ENCODE results near the gene FAM78A. TPM values are rescaled to one million over a fixed set of nuclear protein-coding genes. Genes with fewer than 3 reads are reported as not detected.
A peak's percentile ranks its signal among the peaks of the same experiment; 100 is the strongest.

FAM78A gene
- total RNA-seq, 2 donors from 2014 or later, result 38.0 to 42.3 TPM

- Mint-ChIP-seq H3K36me3 (ENCODE audit: insufficient read depth in 2 of 2) (peaks cover 2% of the 10 kb centered on the region in 2 donors), H3K4me3 (peak overlapping the region; percentile 42 to 66), H3K27me3 (ENCODE audit: low read depth) (peaks cover 17% of the 10 kb centered on the region), H3K9me3 (no peaks in the 10 kb centered on the region), H3K27ac (no peak overlapping the region), H3K4me1 (ENCODE audit: low read depth) (peaks cover 24% of the 10 kb centered on the region)
- ATAC-seq (replicated peaks in 1 of 2) (no peak), DNase-seq (no peak)
Observed at GRCh38 chr9:131282175-131282574, 5.9 kb upstream of the FAM78A start.

GRCh38 chr9:131281119-131281965 lies 5.0 kb upstream of the FAM78A start:
- H3K4me3 Mint-ChIP-seq, result peak overlapping the region; percentile 19 to 66
- H3K4me1 Mint-ChIP-seq (ENCODE audit: low read depth), result peaks cover 24% of the 10 kb centered on the region
- H3K36me3 Mint-ChIP-seq (ENCODE audit: insufficient read depth in 2 of 2), result peaks cover 2% of the 10 kb centered on the region in 2 donors
- ATAC-seq (replicated peaks in 1 of 2) (no peak), DNase-seq (no peak)
- H3K9me3 Mint-ChIP-seq, result no peaks in the 10 kb centered on the region
- H3K27ac Mint-ChIP-seq, result no peak overlapping the region
- H3K27me3 Mint-ChIP-seq (ENCODE audit: low read depth), result peaks cover 17% of the 10 kb centered on the region

GRCh38 chr9:131280660-131281059 lies 4.3 kb upstream of the FAM78A start:
- ATAC-seq (replicated peaks in 1 of 2), result no peak
- H3K27ac Mint-ChIP-seq, result no peak overlapping the region
- H3K36me3 Mint-ChIP-seq (ENCODE audit: insufficient read depth in 2 of 2), result peaks cover 4 to 9% of the 10 kb centered on the region in 2 donors
- peaks cover 17% of the 10 kb centered on the region for H3K27me3 Mint-ChIP-seq (ENCODE audit: low read depth)
- no peaks in the 10 kb centered on the region for H3K9me3 Mint-ChIP-seq
- H3K4me3 Mint-ChIP-seq, result no peak overlapping the region
- peaks cover 24% of the 10 kb centered on the region for H3K4me1 Mint-ChIP-seq (ENCODE audit: low read depth)
- no peak for DNase-seq

GRCh38 chr9:131279863-131280570 lies 3.7 kb upstream of the FAM78A start:
- Mint-ChIP-seq H3K27me3 (ENCODE audit: low read depth) (peaks cover 17% of the 10 kb centered on the region), H3K9me3 (no peaks in the 10 kb centered on the region), H3K27ac (no peak overlapping the region), H3K4me3 (no peak overlapping the region), H3K36me3 (ENCODE audit: insufficient read depth in 2 of 2) (peaks cover 9 to 16% of the 10 kb centered on the region in 2 donors), H3K4me1 (ENCODE audit: low read depth) (peaks cover 24% of the 10 kb centered on the region)
- DNase-seq, result no peak
- ATAC-seq (replicated peaks in 1 of 2), result no peak

- peak overlapping the region in 1 of 2 donors; percentile 73 for H3K4me3 Mint-ChIP-seq
- H3K9me3 Mint-ChIP-seq, result no peaks in the 10 kb centered on the region
- H3K27ac Mint-ChIP-seq, result no peak overlapping the region
- H3K4me1 Mint-ChIP-seq (ENCODE audit: low read depth), result peaks cover 24% of the 10 kb centered on the region
- H3K27me3 Mint-ChIP-seq (ENCODE audit: low read depth), result peaks cover 17% of the 10 kb centered on the region
- ATAC-seq (replicated peaks in 1 of 2) (no peak), DNase-seq (no peak)
- H3K36me3 Mint-ChIP-seq (ENCODE audit: insufficient read depth in 2 of 2), result peaks cover 14 to 19% of the 10 kb centered on the region in 2 donors
Observed at GRCh38 chr9:131279196-131279862, 3.0 kb upstream of the FAM78A start.

GRCh38 chr9:131278702-131279111 lies 2.4 kb upstream of the FAM78A start:
- no peaks in the 10 kb centered on the region for H3K9me3 Mint-ChIP-seq
- peaks cover 24% of the 10 kb centered on the region for H3K4me1 Mint-ChIP-seq (ENCODE audit: low read depth)
- peaks cover 17% of the 10 kb centered on the region for H3K27me3 Mint-ChIP-seq (ENCODE audit: low read depth)
- ATAC-seq (replicated peaks in 1 of 2), result no peak
- peaks cover 14 to 22% of the 10 kb centered on the region in 2 donors for H3K36me3 Mint-ChIP-seq (ENCODE audit: insufficient read depth in 2 of 2)
- DNase-seq, result peak in 1 of 2 donors; percentile 39
- no peak overlapping the region for H3K27ac Mint-ChIP-seq
- peak overlapping the region; percentile 73 to 86 for H3K4me3 Mint-ChIP-seq

- ATAC-seq (replicated peaks in 1 of 2) (peak; percentile 46 to 47), DNase-seq (peak; percentile 72 to 73)
- Mint-ChIP-seq H3K27me3 (ENCODE audit: low read depth) (peaks cover 17% of the 10 kb centered on the region), H3K4me1 (ENCODE audit: low read depth) (peaks cover 25% of the 10 kb centered on the region), H3K36me3 (ENCODE audit: insufficient read depth in 2 of 2) (peaks cover 14 to 27% of the 10 kb centered on the region in 2 donors), H3K27ac (peak overlapping the region; percentile 4), H3K4me3 (peak overlapping the region; percentile 73 to 86), H3K9me3 (no peaks in the 10 kb centered on the region)
Observed at GRCh38 chr9:131277910-131278701, 1.8 kb upstream of the FAM78A start.

GRCh38 chr9:131277287-131277909 lies 1.1 kb upstream of the FAM78A start:
- ATAC-seq (replicated peaks in 1 of 2) (peak; percentile 4 to 12), DNase-seq (peak; percentile 34 to 55)
- peaks cover 14 to 27% of the 10 kb centered on the region in 2 donors for H3K36me3 Mint-ChIP-seq (ENCODE audit: insufficient read depth in 2 of 2)

GRCh38 chr9:131276891-131277286 lies 579 bp upstream of the FAM78A start:
- Mint-ChIP-seq H3K4me3 (peak overlapping the region in 1 of 2 donors; percentile 59), H3K4me1 (ENCODE audit: low read depth) (peaks cover 30% of the 10 kb centered on the region), H3K9me3 (no peaks in the 10 kb centered on the region), H3K27me3 (ENCODE audit: low read depth) (peaks cover 11% of the 10 kb centered on the region), H3K27ac (no peak overlapping the region), H3K36me3 (ENCODE audit: insufficient read depth in 2 of 2) (peaks cover 15 to 27% of the 10 kb centered on the region in 2 donors)
- DNase-seq (peak; percentile 45 to 50), ATAC-seq (replicated peaks in 1 of 2) (peak; percentile 35 to 51)

More at GRCh38 chr9:131277287-131277909, 1.1 kb upstream of the FAM78A start:
- Mint-ChIP-seq H3K9me3 (no peaks in the 10 kb centered on the region), H3K27me3 (ENCODE audit: low read depth) (peaks cover 16% of the 10 kb centered on the region), H3K27ac (no peak overlapping the region), H3K4me1 (ENCODE audit: low read depth) (peaks cover 30% of the 10 kb centered on the region), H3K4me3 (peak overlapping the region; percentile 20 to 86)

- peaks cover 39% of the 10 kb centered on the region for H3K4me1 Mint-ChIP-seq (ENCODE audit: low read depth)
- H3K27me3 Mint-ChIP-seq (ENCODE audit: low read depth), result no peaks in the 10 kb centered on the region
- H3K36me3 Mint-ChIP-seq (ENCODE audit: insufficient read depth in 2 of 2), result peaks cover 15 to 27% of the 10 kb centered on the region in 2 donors
- DNase-seq (peak; percentile 56 to 60), ATAC-seq (replicated peaks in 1 of 2) (peak; percentile 30 to 35)
- H3K9me3 Mint-ChIP-seq, result no peaks in the 10 kb centered on the region
- peak overlapping the region; percentile 100 for H3K27ac Mint-ChIP-seq
- peak overlapping the region; percentile 93 to 100 for H3K4me3 Mint-ChIP-seq
Observed at GRCh38 chr9:131275332-131276093, 797 bp downstream of the FAM78A start.

- H3K9me3 Mint-ChIP-seq, result no peaks in the 10 kb centered on the region
- H3K36me3 Mint-ChIP-seq (ENCODE audit: insufficient read depth in 2 of 2), result peaks cover 17 to 27% of the 10 kb centered on the region in 2 donors
- H3K4me3 Mint-ChIP-seq, result peak overlapping the region; percentile 93 to 100
- no peaks in the 10 kb centered on the region for H3K27me3 Mint-ChIP-seq (ENCODE audit: low read depth)
- DNase-seq (peak; percentile 43 to 53), ATAC-seq (replicated peaks in 1 of 2) (peak; percentile 27 to 29)
- H3K4me1 Mint-ChIP-seq (ENCODE audit: low read depth), result peaks cover 46% of the 10 kb centered on the region
- H3K27ac Mint-ChIP-seq, result peak overlapping the region; percentile 100
Observed at GRCh38 chr9:131274674-131275331, 1.5 kb downstream of the FAM78A start.
